ENCODE results near the gene SIGLEC10.

SIGLEC10 gene

DNA sequence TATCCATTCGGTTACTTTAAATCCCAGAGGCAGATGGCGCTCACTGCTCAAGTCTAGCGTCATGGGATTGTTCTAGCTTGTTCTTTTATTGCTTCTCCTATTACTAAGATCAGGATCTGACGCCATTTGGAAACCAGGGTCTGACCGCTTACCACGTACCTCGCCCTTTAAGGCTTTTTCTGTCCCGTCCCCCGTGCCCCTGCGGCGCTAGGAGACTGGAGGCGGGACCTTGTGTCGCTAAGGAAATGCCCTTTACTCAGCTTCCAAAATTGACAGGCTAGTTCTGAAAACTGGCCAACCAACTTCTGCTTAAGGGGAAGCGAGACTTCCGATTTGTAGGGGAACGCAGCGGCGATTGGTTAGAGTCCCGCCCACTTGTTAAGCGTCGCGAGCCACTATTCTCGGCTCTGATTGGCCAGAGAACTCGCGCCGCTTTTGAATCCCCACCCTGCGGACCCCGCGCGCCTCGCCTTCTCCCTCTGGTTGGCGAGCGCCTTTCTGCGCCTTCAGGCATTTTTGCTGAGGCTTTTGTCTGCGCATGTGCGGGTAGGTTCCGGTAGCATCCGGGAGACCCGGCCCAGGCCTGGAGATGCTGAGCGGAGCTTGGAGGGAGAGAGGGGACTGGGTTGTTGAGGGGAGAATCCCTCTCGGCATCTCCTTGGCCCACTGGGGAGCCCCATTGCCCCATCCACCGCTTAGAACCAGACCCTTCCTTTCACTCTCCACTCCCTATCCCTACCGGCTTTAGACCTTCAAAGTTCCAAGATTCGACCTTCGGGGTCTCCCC, 23.2 kb downstream of the SIGLEC10 start:
- peaks cover 33 to 39% of the 10 kb centered on the region in 2 experiments for H3K4me1 ChIP-seq (ENCODE audit: control insufficient read depth in 1 of 2, insufficient read depth in 1 of 2, low read depth in 1 of 2, low read length in 1 of 2)
- H3K27me3 ChIP-seq, result no peaks in the 10 kb centered on the region
- peak overlapping the region; percentile 87 for H3K27ac ChIP-seq

DNA sequence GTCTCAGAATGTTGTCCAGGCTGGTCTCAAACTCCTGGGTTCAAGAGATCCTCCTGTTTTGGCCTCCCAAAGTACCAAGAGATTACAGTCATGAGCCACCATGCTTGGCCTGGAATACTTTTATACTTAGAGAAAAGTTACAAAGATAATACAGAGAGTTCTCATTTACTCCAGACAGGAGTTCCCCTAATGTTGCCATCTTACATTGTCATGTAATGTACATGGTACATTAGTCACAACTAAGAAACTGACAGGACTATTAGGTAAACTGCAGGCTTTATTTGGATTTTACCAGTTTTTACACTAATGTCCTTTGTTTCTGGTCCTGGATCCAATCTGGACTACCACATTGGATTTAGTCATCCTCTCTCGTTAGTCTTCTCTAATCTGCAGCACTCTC, 24.7 kb downstream of the SIGLEC10 start:
- H3K4me3 ChIP-seq (ENCODE audit: low read depth in 1 of 2, low read length in 1 of 2), result no peak overlapping the region
- no peaks in the 10 kb centered on the region for H3K9me3 ChIP-seq
- TF ChIP-seq, protein P1, sequence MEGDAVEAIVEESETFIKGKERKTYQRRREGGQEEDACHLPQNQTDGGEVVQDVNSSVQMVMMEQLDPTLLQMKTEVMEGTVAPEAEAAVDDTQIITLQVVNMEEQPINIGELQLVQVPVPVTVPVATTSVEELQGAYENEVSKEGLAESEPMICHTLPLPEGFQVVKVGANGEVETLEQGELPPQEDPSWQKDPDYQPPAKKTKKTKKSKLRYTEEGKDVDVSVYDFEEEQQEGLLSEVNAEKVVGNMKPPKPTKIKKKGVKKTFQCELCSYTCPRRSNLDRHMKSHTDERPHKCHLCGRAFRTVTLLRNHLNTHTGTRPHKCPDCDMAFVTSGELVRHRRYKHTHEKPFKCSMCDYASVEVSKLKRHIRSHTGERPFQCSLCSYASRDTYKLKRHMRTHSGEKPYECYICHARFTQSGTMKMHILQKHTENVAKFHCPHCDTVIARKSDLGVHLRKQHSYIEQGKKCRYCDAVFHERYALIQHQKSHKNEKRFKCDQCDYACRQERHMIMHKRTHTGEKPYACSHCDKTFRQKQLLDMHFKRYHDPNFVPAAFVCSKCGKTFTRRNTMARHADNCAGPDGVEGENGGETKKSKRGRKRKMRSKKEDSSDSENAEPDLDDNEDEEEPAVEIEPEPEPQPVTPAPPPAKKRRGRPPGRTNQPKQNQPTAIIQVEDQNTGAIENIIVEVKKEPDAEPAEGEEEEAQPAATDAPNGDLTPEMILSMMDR (IDR thresholded peaks at IDR 0.05), result no peak
- peaks cover 33 to 39% of the 10 kb centered on the region in 2 experiments for H3K4me1 ChIP-seq (ENCODE audit: control insufficient read depth in 1 of 2, insufficient read depth in 1 of 2, low read depth in 1 of 2, low read length in 1 of 2)
- no peaks in the 10 kb centered on the region for H3K27me3 ChIP-seq
- H3K36me3 ChIP-seq, result no peaks in the 10 kb centered on the region
- H3K27ac ChIP-seq, result no peak overlapping the region

More for the DNA sequence above, 23.2 kb downstream of the SIGLEC10 start:
- TF ChIP-seq, protein P1 (IDR thresholded peaks at IDR 0.05), result no peak
- no peaks in the 10 kb centered on the region for H3K9me3 ChIP-seq
- H3K4me3 ChIP-seq (ENCODE audit: low read depth in 1 of 2, low read length in 1 of 2), result peak overlapping the region; percentile 66 to 74
- no peaks in the 10 kb centered on the region for H3K36me3 ChIP-seq

DNA sequence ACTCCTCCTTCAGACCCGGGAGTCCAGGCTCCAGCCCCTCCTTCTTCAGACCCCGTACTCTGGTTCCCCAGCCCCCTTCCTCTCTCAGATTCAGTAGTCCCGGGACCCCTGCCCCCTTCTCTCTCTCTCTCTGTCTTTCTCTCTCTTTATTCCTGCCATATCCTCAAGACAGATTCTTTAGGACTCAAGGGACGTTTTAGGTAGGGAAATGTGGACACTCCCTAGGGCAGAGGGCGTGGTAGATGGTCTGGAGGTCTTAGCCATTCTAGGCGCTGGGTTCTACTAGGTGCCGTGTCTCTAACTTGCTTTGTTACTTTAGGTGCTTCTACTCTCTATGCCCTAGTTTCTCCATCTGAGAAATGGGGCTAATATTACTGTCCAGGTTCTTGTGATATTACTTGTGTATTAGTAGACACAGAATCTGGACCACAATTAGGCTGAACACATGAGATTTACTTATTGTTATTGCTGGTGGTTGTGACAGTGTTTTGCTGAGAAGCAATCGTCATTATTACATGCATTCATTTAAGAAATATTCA, 26.3 kb downstream of the SIGLEC10 start:
- Histone ChIP-seq H3K27ac (peak overlapping the region; percentile 62), H3K4me3 (ENCODE audit: low read depth in 1 of 2, low read length in 1 of 2) (peak overlapping the region; percentile 53 to 56), H3K27me3 (no peaks in the 10 kb centered on the region), H3K36me3 (no peaks in the 10 kb centered on the region), H3K9me3 (no peaks in the 10 kb centered on the region), H3K4me1 (ENCODE audit: control insufficient read depth in 1 of 2, insufficient read depth in 1 of 2, low read depth in 1 of 2, low read length in 1 of 2) (peaks cover 30 to 37% of the 10 kb centered on the region in 2 experiments)
- TF ChIP-seq, protein P1 (IDR thresholded peaks at IDR 0.05), result no peak

DNA sequence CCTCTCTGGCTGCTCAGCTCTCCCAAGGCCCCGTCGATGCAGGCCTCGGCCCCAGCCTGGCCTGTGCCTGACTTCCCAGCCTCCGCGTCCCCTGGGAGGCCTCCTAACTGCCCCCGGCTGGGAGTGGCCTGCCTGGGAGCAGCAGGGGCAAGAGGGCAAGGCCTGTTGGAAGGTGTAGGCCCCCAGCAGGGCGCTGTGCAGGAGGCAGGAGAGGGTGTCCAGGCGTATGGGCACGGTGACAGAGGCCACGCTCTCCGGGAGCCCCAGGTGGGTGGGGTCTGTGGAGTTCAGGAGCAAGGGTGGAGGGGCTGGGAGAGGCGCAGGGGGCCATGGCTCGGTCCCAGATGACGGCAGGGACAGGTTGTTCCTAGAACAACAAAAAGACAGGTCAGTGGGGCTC, 28.3 kb downstream of the SIGLEC10 start:
- no peaks in the 10 kb centered on the region for H3K9me3 ChIP-seq
- H3K4me3 ChIP-seq (ENCODE audit: low read depth in 1 of 2, low read length in 1 of 2), result no peak overlapping the region
- TF ChIP-seq, protein P1 (IDR thresholded peaks at IDR 0.05), result no peak
- peaks cover 12 to 18% of the 10 kb centered on the region in 2 experiments for H3K4me1 ChIP-seq (ENCODE audit: control insufficient read depth in 1 of 2, insufficient read depth in 1 of 2, low read depth in 1 of 2, low read length in 1 of 2)
- H3K27ac ChIP-seq, result no peak overlapping the region
- H3K36me3 ChIP-seq, result no peaks in the 10 kb centered on the region
- H3K27me3 ChIP-seq, result no peaks in the 10 kb centered on the region

DNA sequence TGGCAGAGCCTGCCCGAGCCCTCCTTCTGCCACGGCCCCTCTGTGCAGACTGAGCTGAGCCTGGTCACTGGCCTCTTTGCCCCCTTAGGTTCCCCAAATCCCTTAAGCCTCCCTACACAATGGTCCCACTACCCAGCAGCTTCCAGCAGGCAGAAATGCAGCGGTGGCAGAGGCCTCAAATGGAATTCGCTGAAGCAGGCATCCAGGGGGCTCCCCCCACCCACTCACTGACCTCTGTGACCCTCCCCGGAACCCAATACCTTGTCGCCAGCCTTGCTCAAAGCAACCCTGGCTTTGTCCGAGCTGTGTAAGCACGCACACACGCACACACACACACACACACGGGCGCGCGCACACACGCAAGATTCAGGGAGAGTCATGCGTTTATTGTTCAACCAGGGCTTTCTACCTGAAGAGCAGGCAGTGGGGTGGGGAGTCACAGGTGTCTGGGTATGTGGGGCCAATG, 29.5 kb downstream of the SIGLEC10 start, which contains the start of gene LIM2:
Gene LIM2, minus strand, starts transcription at position 51 of the 466 bp plus-strand sequence. CDS start 531 bp downstream, outside the sequence.
- TF ChIP-seq, protein P1 (IDR thresholded peaks at IDR 0.05), result no peak
- Histone ChIP-seq H3K4me1 (ENCODE audit: control insufficient read depth in 1 of 2, insufficient read depth in 1 of 2, low read depth in 1 of 2, low read length in 1 of 2) (peaks cover 10 to 12% of the 10 kb centered on the region in 2 experiments), H3K27ac (no peak within 1 kb of the TSS), H3K4me3 (ENCODE audit: low read depth in 1 of 2, low read length in 1 of 2) (no peak within 1 kb of the TSS), H3K27me3 (no peaks in the 10 kb centered on the region), H3K9me3 (no peaks in the 10 kb centered on the region), H3K36me3 (no peaks in the 10 kb centered on the region)
